H9 (cell line): Measurements from ENCODE around the gene STX3. TPM values are rescaled to one million over a fixed set of nuclear protein-coding genes. Genes with fewer than 3 reads are reported as not detected.

Experiments used
- DNase-seq: peaks from one replicate; pipeline ENCODE4 v3.0.0-alpha.2; 2017
- H2AFZ ChIP-seq: one replicate; pipeline ENCODE4 v1.6.1; 2013; ENCODE audit warnings: mild to moderate bottlenecking, low read length, control low read depth, moderate library complexity
- H2AK5ac ChIP-seq: 2 replicates; pipeline ENCODE4 v1.6.1; 2013; ENCODE audit warnings: low read length, control low read depth, mixed read lengths; ENCODE audit not compliant: insufficient read length
- H2BK120ac ChIP-seq: one replicate; pipeline ENCODE4 v1.6.1; 2013; ENCODE audit warnings: low read depth, mild to moderate bottlenecking, low read length, control low read depth, inconsistent platforms; ENCODE audit not compliant: poor library complexity, severe bottlenecking
- H2BK12ac ChIP-seq: 2 replicates; pipeline ENCODE4 v1.6.1; 2013; ENCODE audit warnings: low read length, control low read depth, mixed read lengths, low read depth; ENCODE audit not compliant: insufficient read length
- H2BK15ac ChIP-seq: 2 replicates; pipeline ENCODE4 v1.6.1; 2013; ENCODE audit warnings: low read depth, low read length, control low read depth
- H2BK20ac ChIP-seq: one replicate; pipeline ENCODE4 v1.6.1; 2013; ENCODE audit warnings: low read depth, mild to moderate bottlenecking, low read length, control low read depth, inconsistent platforms; ENCODE audit not compliant: poor library complexity, severe bottlenecking
- H2BK5ac ChIP-seq: 2 replicates; pipeline ENCODE4 v1.6.1; 2013; ENCODE audit warnings: low read length, control low read depth, mixed read lengths; ENCODE audit not compliant: insufficient read length
- H3K14ac ChIP-seq: 2 replicates; pipeline ENCODE4 v1.6.1; 2013; ENCODE audit warnings: low read length, control low read depth; ENCODE audit not compliant: insufficient read depth
- H3K18ac ChIP-seq: 2 replicates; pipeline ENCODE4 v1.6.1; 2013; ENCODE audit warnings: low read depth, mild to moderate bottlenecking, mixed read lengths, low read length, control low read depth; ENCODE audit not compliant: insufficient read length
- H3K23ac ChIP-seq: 2 replicates; pipeline ENCODE4 v1.6.1; 2013; ENCODE audit warnings: low read length, control low read depth, mixed read lengths, low read depth; ENCODE audit not compliant: insufficient read length
- H3K23me2 ChIP-seq: 2 replicates; pipeline ENCODE4 v1.6.1; 2013; ENCODE audit warnings: low read depth, mild to moderate bottlenecking, mixed read lengths, low read length, control low read depth; ENCODE audit not compliant: insufficient read length, poor library complexity, severe bottlenecking
- H3K27ac ChIP-seq: 2 replicates; pipeline ENCODE4 v1.5.1; 2013; ENCODE audit warnings: low read length, control low read depth, mixed read lengths, low read depth; ENCODE audit not compliant: insufficient read length
- H3K27me3 ChIP-seq: 2 replicates; pipeline ENCODE4 v1.6.1; 2013; ENCODE audit warnings: low read length, control low read depth, inconsistent platforms; ENCODE audit not compliant: insufficient read depth
- H3K4ac ChIP-seq: 2 replicates; pipeline ENCODE4 v1.6.1; 2013; ENCODE audit warnings: low read depth, mild to moderate bottlenecking, control low read depth, inconsistent platforms, low read length, moderate library complexity
- H3K4me1 ChIP-seq: 2 replicates; pipeline ENCODE4 v1.6.1; 2013; ENCODE audit warnings: low read length, control low read depth, inconsistent platforms; ENCODE audit not compliant: insufficient read depth
- H3K4me2 ChIP-seq: 2 replicates; pipeline ENCODE4 v1.6.1; 2013; ENCODE audit warnings: low read length, control low read depth, mixed read lengths; ENCODE audit not compliant: insufficient read length, insufficient read depth
- H3K56ac ChIP-seq: 2 replicates; pipeline ENCODE4 v1.6.1; 2013; ENCODE audit warnings: low read depth, mild to moderate bottlenecking, mixed read lengths, low read length, control low read depth; ENCODE audit not compliant: insufficient read length
- H3K79me1 ChIP-seq: 2 replicates; pipeline ENCODE4 v1.6.1; 2013; ENCODE audit warnings: low read depth, mild to moderate bottlenecking, moderate library complexity, low read length, control low read depth, inconsistent platforms; ENCODE audit not compliant: insufficient read depth, poor library complexity, severe bottlenecking
- H3K79me2 ChIP-seq: 2 replicates; pipeline ENCODE4 v1.6.1; 2013; ENCODE audit warnings: low read length, control low read depth, inconsistent platforms; ENCODE audit not compliant: insufficient read depth
- H3K9ac ChIP-seq: 2 replicates; pipeline ENCODE4 v1.6.1; 2013; ENCODE audit warnings: low read length, control low read depth, mixed read lengths; ENCODE audit not compliant: insufficient read length; ENCODE audit errors: extremely low read depth
- H3K9me3 ChIP-seq: one replicate; pipeline ENCODE4 v1.6.1; 2013; ENCODE audit warnings: low read depth, low read length, inconsistent platforms; ENCODE audit not compliant: control insufficient read depth
- H3T11ph ChIP-seq: one replicate; pipeline ENCODE4 v1.6.1; 2013; ENCODE audit warnings: mild to moderate bottlenecking, low read length, control low read depth, inconsistent platforms
- H4K20me1 ChIP-seq: one replicate; pipeline ENCODE4 v1.6.1; 2013; ENCODE audit not compliant: control insufficient read depth, insufficient read length, insufficient read depth
- H4K5ac ChIP-seq: 2 replicates; pipeline ENCODE4 v1.6.1; 2013; ENCODE audit warnings: low read depth, mild to moderate bottlenecking, mixed read lengths, low read length, control low read depth; ENCODE audit not compliant: insufficient read length
- H4K8ac ChIP-seq: replicated peaks from 2 replicates; pipeline ENCODE4 v1.6.1; 2013; ENCODE audit warnings: low read length, control low read depth, mixed read lengths, low read depth; ENCODE audit not compliant: insufficient read length
- H4K91ac ChIP-seq: 2 replicates; pipeline ENCODE4 v1.6.1; 2013; ENCODE audit warnings: low read depth, mild to moderate bottlenecking, moderate library complexity, mixed read lengths, low read length, control low read depth; ENCODE audit not compliant: insufficient read length
- H3K27ac Mint-ChIP-seq, 3 experiments: 2 replicates in 2 of 3; 3 replicates in 1 of 3; pipeline ENCODE4 v1.8.0; 2020 to 2021; ENCODE audit warnings: mixed read lengths in 3 of 3, mild to moderate bottlenecking in 1 of 3, moderate library complexity in 1 of 3
- H3K27me3 Mint-ChIP-seq: 2 replicates; pipeline ENCODE4 v1.8.0; 2021; ENCODE audit warnings: low read depth, mild to moderate bottlenecking, moderate library complexity, mixed read lengths
- H3K36me3 Mint-ChIP-seq, 3 experiments: 2 replicates in 2 of 3; 3 replicates in 1 of 3; pipeline ENCODE4 v1.8.0; 2020 to 2021; ENCODE audit warnings: low read depth in 3 of 3, mixed read lengths in 3 of 3; ENCODE audit not compliant: insufficient read depth in 1 of 3
- H3K4me1 Mint-ChIP-seq, 2 experiments: 2 replicates each; pipeline ENCODE4 v1.8.0; 2020; ENCODE audit warnings: mixed read lengths in 2 of 2
- H3K4me3 Mint-ChIP-seq, 2 experiments: 2 replicates in 1 of 2; 3 replicates in 1 of 2; pipeline ENCODE4 v1.8.0; 2020 to 2021; ENCODE audit warnings: mild to moderate bottlenecking in 2 of 2, mixed read lengths in 2 of 2, moderate library complexity in 1 of 2
- H3K9me3 Mint-ChIP-seq, 2 experiments: 2 replicates in 1 of 2; 3 replicates in 1 of 2; pipeline ENCODE4 v1.8.0; 2020; ENCODE audit warnings: mild to moderate bottlenecking in 2 of 2, mixed read lengths in 2 of 2, moderate library complexity in 1 of 2
- CTCF ChIP-seq: fragments of 200-600 bp; sonication (generic); conservative IDR thresholded peaks from 3 replicates; pipeline ENCODE4 v1.8.0; 2021; ENCODE audit warnings: antibody characterized with exemption, mild to moderate bottlenecking
- WGBS: extraction: QIAGEN DNeasy Blood & Tissue Kit; methylation state at CpG from one replicate; pipeline ENCODE4 v1.1.7; 2013; ENCODE audit warnings: missing lambda C conversion rate, low lambda C conversion rate, mixed read lengths; ENCODE audit not compliant: insufficient read length; ENCODE audit errors: extremely low coverage; 5-methylcytosine and 5-hydroxymethylcytosine counted together
- total RNA-seq: library from RNA; stranded (reverse); gene quantifications from 2 replicates; pipeline ENCODE4 v1.2.1, GENCODE V29; 2021

Gene STX3
- total RNA-seq, 1 experiment from 2014 or later: 41.0 TPM

DNA sequence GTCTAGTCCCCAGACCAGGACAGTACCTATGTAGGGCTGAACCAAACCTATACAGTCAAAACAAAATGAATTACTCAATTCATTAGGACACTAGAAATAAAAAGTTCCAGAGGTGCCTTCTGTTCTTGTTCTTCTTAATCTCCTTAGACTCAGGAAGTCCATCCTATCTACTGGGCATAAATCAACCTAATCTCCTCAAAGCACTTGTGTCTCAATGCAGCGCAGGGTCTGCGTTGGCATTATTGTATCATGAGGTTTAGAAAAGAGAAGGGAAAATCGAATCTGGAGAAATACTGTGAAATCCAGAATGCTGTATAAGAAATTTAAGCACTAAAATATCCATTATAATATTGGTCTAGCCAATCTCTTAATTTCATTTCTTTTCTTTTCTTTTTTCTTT, 39.1 kb upstream of the STX3 start:
- Histone ChIP-seq H3T11ph (no peak overlapping the region), H2BK5ac (no peak overlapping the region), H4K8ac (no peak overlapping the region), H3K79me1 (no peaks in the 10 kb centered on the region), H2BK15ac (no peak overlapping the region), H3K56ac (no peak overlapping the region), H2AFZ (no peak overlapping the region), H3K23ac (no peak overlapping the region), H4K20me1 (no peaks in the 10 kb centered on the region), H3K27ac (no peak overlapping the region), H3K18ac (no peak overlapping the region), H2BK120ac (no peak overlapping the region), H3K23me2 (no peaks in the 10 kb centered on the region), H3K4ac (no peak overlapping the region), H3K9ac (no peak overlapping the region), H2BK12ac (no peak overlapping the region), H3K79me2 (no peaks in the 10 kb centered on the region), H3K14ac (no peak overlapping the region), H3K4me2 (no peak overlapping the region), H2AK5ac (no peak overlapping the region), H2BK20ac (no peak overlapping the region), H3K4me1 (no peaks in the 10 kb centered on the region), H3K27me3 (no peaks in the 10 kb centered on the region), H3K9me3 (no peaks in the 10 kb centered on the region), H4K91ac (no peak overlapping the region), H4K5ac (no peak overlapping the region)
- no peaks in the 10 kb centered on the region for H3K9me3 Mint-ChIP-seq
- no peak for DNase-seq
- no CpG with 5 or more reads among the region's 3 CpGs for WGBS
- H3K4me3 Mint-ChIP-seq: no peak overlapping the region
- TF ChIP-seq CTCF: no peak
- no peaks in the 10 kb centered on the region for H3K4me1 Mint-ChIP-seq
- H3K27me3 Mint-ChIP-seq: no peaks in the 10 kb centered on the region; the same call in 1 of the 2 replicates
- no peak overlapping the region for H3K27ac Mint-ChIP-seq
- H3K36me3 Mint-ChIP-seq: no peaks in the 10 kb centered on the region
